GM23338 (cell line): ENCODE measurements around the gene TNIP1. TPM values are rescaled to one million over a fixed set of nuclear protein-coding genes. Genes with fewer than 3 reads are reported as not detected.

Experiments
- ATAC-seq: fragments of 200-7000 bp; cut with Tn5 transposase; 3 replicates; pipeline ENCODE4 v1.9.1; 2020
- DNase-seq: peaks from one replicate; pipeline ENCODE4 v3.0.0-alpha.2; 2015; ENCODE audit warnings: low spot score
- H2AFZ ChIP-seq: fragments of 200-600 bp; sonication (generic); 2 replicates; pipeline ENCODE4 v1.8.0; 2016; ENCODE audit warnings: antibody characterized with exemption, mild to moderate bottlenecking, moderate library complexity
- H3F3A ChIP-seq: fragments of 200-600 bp; sonication (generic); replicated peaks from 2 replicates; pipeline ENCODE4 v1.8.0; 2017; ENCODE audit warnings: antibody characterized with exemption, mixed run types, low read depth
- H3K27ac ChIP-seq: fragments of 200-600 bp; sonication (generic); 2 replicates; pipeline ENCODE4 v1.6.1; 2016; ENCODE audit warnings: low read depth
- H3K27me3 ChIP-seq: fragments of 200-600 bp; sonication (generic); 2 replicates; pipeline ENCODE4 v1.8.0; 2016; ENCODE audit warnings: mild to moderate bottlenecking, mixed run types, moderate library complexity; ENCODE audit not compliant: insufficient read depth
- H3K36me3 ChIP-seq: fragments of 200-600 bp; sonication (generic); 2 replicates; pipeline ENCODE4 v1.8.0; 2016; ENCODE audit warnings: mild to moderate bottlenecking; ENCODE audit not compliant: insufficient read depth
- H3K4me1 ChIP-seq: fragments of 200-600 bp; sonication (generic); 2 replicates; pipeline ENCODE4 v1.8.0; 2016; ENCODE audit warnings: mild to moderate bottlenecking, moderate library complexity; ENCODE audit not compliant: insufficient read depth
- H3K4me2 ChIP-seq: fragments of 200-600 bp; sonication (generic); 2 replicates; pipeline ENCODE4 v1.7.1; 2017; ENCODE audit warnings: mixed run types
- H3K4me3 ChIP-seq: fragments of 200-600 bp; sonication (generic); 2 replicates; pipeline ENCODE4 v1.6.1; 2016; ENCODE audit warnings: mixed run types
- H3K79me2 ChIP-seq: fragments of 200-600 bp; sonication (generic); replicated peaks from 2 replicates; pipeline ENCODE4 v1.8.0; 2017; ENCODE audit warnings: mild to moderate bottlenecking; ENCODE audit not compliant: insufficient read depth
- H3K9me2 ChIP-seq: fragments of 200-600 bp; sonication (generic); 2 replicates; pipeline ENCODE4 v1.8.0; 2017; ENCODE audit not compliant: insufficient read depth
- H4K20me1 ChIP-seq: fragments of 200-600 bp; sonication (generic); replicated peaks from 2 replicates; pipeline ENCODE4 v1.8.0; 2017; ENCODE audit warnings: mild to moderate bottlenecking; ENCODE audit not compliant: insufficient read depth
- H3K27ac Mint-ChIP-seq: 2 replicates; pipeline ENCODE4 v1.8.0; 2020; ENCODE audit warnings: inconsistent platforms, mild to moderate bottlenecking, moderate library complexity, mixed read lengths
- H3K27me3 Mint-ChIP-seq: 3 replicates; pipeline ENCODE4 v1.8.0; 2022; ENCODE audit warnings: low read depth, mild to moderate bottlenecking, moderate library complexity, mixed read lengths, inconsistent platforms; ENCODE audit not compliant: insufficient read depth, poor library complexity
- H3K36me3 Mint-ChIP-seq: 3 replicates; pipeline ENCODE4 v1.8.0; 2021; ENCODE audit warnings: low read depth, mild to moderate bottlenecking, inconsistent platforms, moderate library complexity, mixed read lengths
- H3K4me1 Mint-ChIP-seq: 3 replicates; pipeline ENCODE4 v1.8.0; 2020; ENCODE audit warnings: mild to moderate bottlenecking, inconsistent platforms, mixed read lengths
- H3K4me3 Mint-ChIP-seq: 3 replicates; pipeline ENCODE4 v1.8.0; 2021; ENCODE audit warnings: moderate library complexity, mild to moderate bottlenecking, inconsistent platforms, mixed read lengths
- H3K9me3 Mint-ChIP-seq: 3 replicates; pipeline ENCODE4 v1.8.0; 2020; ENCODE audit warnings: moderate library complexity, mild to moderate bottlenecking, inconsistent platforms, mixed read lengths
- EZH2 ChIP-seq: fragments of 200-600 bp; sonication (generic); IDR thresholded peaks from one replicate; pipeline ENCODE4 v1.8.0; 2017; ENCODE audit warnings: antibody characterized with exemption, mild to moderate bottlenecking, low read depth; ENCODE audit not compliant: unreplicated experiment
- EZH2phosphoT487 ChIP-seq: fragments of 200-600 bp; sonication (generic); IDR thresholded peaks from one replicate; pipeline ENCODE4 v1.8.1; 2018; ENCODE audit warnings: antibody characterized with exemption; ENCODE audit not compliant: unreplicated experiment
- NANOG ChIP-seq: IDR thresholded peaks from 2 replicates; pipeline ENCODE4 v1.6.1; 2016; ENCODE audit warnings: antibody characterized with exemption, borderline replicate concordance
- POLR2AphosphoS5 ChIP-seq: IDR thresholded peaks from 2 replicates; pipeline ENCODE4 v1.6.1; 2016; ENCODE audit warnings: antibody characterized with exemption, low read depth
- STAT1 ChIP-seq: IDR thresholded peaks from one replicate; pipeline ENCODE4 v1.6.1; 2016; ENCODE audit warnings: antibody characterized with exemption; ENCODE audit not compliant: unreplicated experiment
- ZNF114 ChIP-seq: fragments of 250-450 bp; sonication (Bioruptor Pico); IDR thresholded peaks from 2 replicates; pipeline ENCODE4 v1.5.0; 2020; ENCODE audit warnings: mild to moderate bottlenecking, moderate library complexity
- polyA plus RNA-seq: library from polyadenylated mRNA; unstranded; fragments of >200 nt; fragmentation: Nextera tagmentation; extraction: Ambion mirVana; gene quantifications from 2 replicates; pipeline ENCODE4 v1.2.1, GENCODE V29; 2016
- total RNA-seq: library from RNA; depleted of rRNA; stranded (reverse); fragments of >200 nt; shearing (Covaris generic); gene quantifications from 2 replicates; pipeline ENCODE4 v1.2.3, GENCODE V29; 2014
- TF ChIP-seq, protein P1 (sequence below): IDR thresholded peaks from 2 replicates; pipeline ENCODE4 v1.6.1; 2016; ENCODE audit warnings: antibody characterized with exemption
- TF ChIP-seq, protein P2 (sequence below): fragments of 250-450 bp; sonication (Bioruptor Pico); IDR thresholded peaks from 2 replicates; pipeline ENCODE4 v1.5.0; 2020; ENCODE audit warnings: mild to moderate bottlenecking, moderate library complexity
- TF ChIP-seq, protein P3 (sequence below): IDR thresholded peaks from one replicate; pipeline ENCODE4 v1.6.1; 2018; ENCODE audit warnings: antibody characterized with exemption; ENCODE audit not compliant: unreplicated experiment

Gene TNIP1
- total and polyA plus RNA-seq, 2 experiments from 2014 or later, result 10.3 to 29.6 TPM

DNA sequence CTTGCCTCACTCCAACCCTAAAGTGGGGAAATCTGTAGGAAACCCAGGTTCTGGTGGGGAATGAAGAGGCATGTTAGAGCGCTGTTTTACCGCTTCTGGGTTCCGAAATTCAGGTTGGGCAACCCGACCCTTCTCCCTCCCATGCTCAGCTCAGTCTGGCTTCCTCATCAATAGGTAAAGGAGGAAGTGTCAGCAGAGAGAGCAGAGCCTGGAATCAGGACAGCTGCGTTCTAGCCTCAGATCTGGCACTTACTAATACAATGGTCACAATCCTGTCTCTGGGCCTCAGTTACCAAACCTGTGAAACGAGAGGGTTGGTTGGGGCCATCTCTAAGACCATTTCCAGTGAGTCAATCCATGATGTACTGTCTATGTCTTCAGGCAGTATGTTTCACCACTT is 16.2 kb upstream of the TNIP1 start:
- H3K4me3 Mint-ChIP-seq, result no peak overlapping the region
- no peaks in the 10 kb centered on the region for H4K20me1 ChIP-seq
- DNase-seq, result no peak
- no peak overlapping the region for H3K4me2 ChIP-seq
- H3K9me2 ChIP-seq, result no peaks in the 10 kb centered on the region
- H3K36me3 ChIP-seq, result no peaks in the 10 kb centered on the region
- peaks cover 32% of the 10 kb centered on the region for H3K4me1 Mint-ChIP-seq
- no peak for TF ChIP-seq STAT1
- TF ChIP-seq, protein P1, sequence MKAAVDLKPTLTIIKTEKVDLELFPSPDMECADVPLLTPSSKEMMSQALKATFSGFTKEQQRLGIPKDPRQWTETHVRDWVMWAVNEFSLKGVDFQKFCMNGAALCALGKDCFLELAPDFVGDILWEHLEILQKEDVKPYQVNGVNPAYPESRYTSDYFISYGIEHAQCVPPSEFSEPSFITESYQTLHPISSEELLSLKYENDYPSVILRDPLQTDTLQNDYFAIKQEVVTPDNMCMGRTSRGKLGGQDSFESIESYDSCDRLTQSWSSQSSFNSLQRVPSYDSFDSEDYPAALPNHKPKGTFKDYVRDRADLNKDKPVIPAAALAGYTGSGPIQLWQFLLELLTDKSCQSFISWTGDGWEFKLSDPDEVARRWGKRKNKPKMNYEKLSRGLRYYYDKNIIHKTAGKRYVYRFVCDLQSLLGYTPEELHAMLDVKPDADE, result no peak
- H3K27ac Mint-ChIP-seq, result no peak overlapping the region
- ATAC-seq, result no peak
- no peaks in the 10 kb centered on the region for H3F3A ChIP-seq
- no peaks in the 10 kb centered on the region for H3K27me3 ChIP-seq
- H2AFZ ChIP-seq, result no peak overlapping the region
- peaks cover 3% of the 10 kb centered on the region for H3K27me3 Mint-ChIP-seq
- H3K79me2 ChIP-seq, result no peaks in the 10 kb centered on the region
- H3K4me1 ChIP-seq, result 0 out of 2 replicates have a peak, but pooled peaks cover 6% of the 10 kb centered on the region
- no peak overlapping the region for H3K27ac ChIP-seq
- no peaks in the 10 kb centered on the region; the same call in 2 of the 3 replicates for H3K9me3 Mint-ChIP-seq
- H3K36me3 Mint-ChIP-seq, result no peaks in the 10 kb centered on the region; the same call in 2 of the 3 replicates
- no peak overlapping the region for H3K4me3 ChIP-seq

DNA sequence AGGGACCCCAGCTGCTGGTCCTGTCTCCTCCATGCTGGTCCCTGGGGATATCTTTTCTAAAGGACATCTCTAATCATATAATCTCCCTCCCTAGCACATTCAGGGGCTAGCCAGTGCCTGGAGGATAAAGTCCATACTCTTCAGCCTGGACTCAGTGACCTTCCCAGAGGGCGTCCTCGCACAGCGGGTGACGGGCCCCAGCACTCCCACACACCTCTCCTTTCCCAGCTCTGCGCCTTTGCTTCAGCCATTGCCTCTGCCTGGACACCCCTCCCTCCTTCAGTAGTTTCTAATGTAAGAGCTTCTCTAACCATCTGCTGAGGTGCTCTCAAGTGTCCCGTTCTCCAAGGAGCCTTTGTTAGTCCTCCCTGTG is 15.2 kb upstream of the TNIP1 start:
- no peaks in the 10 kb centered on the region for H3F3A ChIP-seq
- H3K27ac Mint-ChIP-seq, result peak overlapping the region; percentile 3; the same call in 1 of the 2 replicates

More for the DNA sequence above, 15.2 kb upstream of the TNIP1 start:
- no peak for TF ChIP-seq POLR2AphosphoS5
- TF ChIP-seq STAT1, result no peak
- TF ChIP-seq NANOG, result no peak
- TF ChIP-seq, protein P2, sequence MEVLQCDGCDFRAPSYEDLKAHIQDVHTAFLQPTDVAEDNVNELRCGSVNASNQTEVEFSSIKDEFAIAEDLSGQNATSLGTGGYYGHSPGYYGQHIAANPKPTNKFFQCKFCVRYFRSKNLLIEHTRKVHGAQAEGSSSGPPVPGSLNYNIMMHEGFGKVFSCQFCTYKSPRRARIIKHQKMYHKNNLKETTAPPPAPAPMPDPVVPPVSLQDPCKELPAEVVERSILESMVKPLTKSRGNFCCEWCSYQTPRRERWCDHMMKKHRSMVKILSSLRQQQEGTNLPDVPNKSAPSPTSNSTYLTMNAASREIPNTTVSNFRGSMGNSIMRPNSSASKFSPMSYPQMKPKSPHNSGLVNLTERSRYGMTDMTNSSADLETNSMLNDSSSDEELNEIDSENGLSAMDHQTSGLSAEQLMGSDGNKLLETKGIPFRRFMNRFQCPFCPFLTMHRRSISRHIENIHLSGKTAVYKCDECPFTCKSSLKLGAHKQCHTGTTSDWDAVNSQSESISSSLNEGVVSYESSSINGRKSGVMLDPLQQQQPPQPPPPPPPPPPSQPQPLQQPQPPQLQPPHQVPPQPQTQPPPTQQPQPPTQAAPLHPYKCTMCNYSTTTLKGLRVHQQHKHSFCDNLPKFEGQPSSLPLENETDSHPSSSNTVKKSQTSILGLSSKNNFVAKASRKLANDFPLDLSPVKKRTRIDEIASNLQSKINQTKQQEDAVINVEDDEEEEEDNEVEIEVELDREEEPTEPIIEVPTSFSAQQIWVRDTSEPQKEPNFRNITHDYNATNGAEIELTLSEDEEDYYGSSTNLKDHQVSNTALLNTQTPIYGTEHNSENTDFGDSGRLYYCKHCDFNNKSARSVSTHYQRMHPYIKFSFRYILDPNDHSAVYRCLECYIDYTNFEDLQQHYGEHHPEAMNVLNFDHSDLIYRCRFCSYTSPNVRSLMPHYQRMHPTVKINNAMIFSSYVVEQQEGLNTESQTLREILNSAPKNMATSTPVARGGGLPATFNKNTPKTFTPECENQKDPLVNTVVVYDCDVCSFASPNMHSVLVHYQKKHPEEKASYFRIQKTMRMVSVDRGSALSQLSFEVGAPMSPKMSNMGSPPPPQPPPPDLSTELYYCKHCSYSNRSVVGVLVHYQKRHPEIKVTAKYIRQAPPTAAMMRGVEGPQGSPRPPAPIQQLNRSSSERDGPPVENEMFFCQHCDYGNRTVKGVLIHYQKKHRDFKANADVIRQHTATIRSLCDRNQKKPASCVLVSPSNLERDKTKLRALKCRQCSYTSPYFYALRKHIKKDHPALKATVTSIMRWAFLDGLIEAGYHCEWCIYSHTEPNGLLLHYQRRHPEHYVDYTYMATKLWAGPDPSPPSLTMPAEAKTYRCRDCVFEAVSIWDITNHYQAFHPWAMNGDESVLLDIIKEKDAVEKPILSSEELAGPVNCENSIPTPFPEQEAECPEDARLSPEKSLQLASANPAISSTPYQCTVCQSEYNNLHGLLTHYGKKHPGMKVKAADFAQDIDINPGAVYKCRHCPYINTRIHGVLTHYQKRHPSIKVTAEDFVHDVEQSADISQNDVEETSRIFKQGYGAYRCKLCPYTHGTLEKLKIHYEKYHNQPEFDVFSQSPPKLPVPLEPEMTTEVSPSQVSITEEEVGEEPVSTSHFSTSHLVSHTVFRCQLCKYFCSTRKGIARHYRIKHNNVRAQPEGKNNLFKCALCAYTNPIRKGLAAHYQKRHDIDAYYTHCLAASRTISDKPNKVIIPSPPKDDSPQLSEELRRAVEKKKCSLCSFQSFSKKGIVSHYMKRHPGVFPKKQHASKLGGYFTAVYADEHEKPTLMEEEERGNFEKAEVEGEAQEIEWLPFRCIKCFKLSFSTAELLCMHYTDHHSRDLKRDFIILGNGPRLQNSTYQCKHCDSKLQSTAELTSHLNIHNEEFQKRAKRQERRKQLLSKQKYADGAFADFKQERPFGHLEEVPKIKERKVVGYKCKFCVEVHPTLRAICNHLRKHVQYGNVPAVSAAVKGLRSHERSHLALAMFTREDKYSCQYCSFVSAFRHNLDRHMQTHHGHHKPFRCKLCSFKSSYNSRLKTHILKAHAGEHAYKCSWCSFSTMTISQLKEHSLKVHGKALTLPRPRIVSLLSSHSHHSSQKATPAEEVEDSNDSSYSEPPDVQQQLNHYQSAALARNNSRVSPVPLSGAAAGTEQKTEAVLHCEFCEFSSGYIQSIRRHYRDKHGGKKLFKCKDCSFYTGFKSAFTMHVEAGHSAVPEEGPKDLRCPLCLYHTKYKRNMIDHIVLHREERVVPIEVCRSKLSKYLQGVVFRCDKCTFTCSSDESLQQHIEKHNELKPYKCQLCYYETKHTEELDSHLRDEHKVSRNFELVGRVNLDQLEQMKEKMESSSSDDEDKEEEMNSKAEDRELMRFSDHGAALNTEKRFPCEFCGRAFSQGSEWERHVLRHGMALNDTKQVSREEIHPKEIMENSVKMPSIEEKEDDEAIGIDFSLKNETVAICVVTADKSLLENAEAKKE (CRISPR knock-in tag), result no peak
- TF ChIP-seq EZH2, result no peak
- TF ChIP-seq, protein P1, result no peak
- TF ChIP-seq, protein P3, sequence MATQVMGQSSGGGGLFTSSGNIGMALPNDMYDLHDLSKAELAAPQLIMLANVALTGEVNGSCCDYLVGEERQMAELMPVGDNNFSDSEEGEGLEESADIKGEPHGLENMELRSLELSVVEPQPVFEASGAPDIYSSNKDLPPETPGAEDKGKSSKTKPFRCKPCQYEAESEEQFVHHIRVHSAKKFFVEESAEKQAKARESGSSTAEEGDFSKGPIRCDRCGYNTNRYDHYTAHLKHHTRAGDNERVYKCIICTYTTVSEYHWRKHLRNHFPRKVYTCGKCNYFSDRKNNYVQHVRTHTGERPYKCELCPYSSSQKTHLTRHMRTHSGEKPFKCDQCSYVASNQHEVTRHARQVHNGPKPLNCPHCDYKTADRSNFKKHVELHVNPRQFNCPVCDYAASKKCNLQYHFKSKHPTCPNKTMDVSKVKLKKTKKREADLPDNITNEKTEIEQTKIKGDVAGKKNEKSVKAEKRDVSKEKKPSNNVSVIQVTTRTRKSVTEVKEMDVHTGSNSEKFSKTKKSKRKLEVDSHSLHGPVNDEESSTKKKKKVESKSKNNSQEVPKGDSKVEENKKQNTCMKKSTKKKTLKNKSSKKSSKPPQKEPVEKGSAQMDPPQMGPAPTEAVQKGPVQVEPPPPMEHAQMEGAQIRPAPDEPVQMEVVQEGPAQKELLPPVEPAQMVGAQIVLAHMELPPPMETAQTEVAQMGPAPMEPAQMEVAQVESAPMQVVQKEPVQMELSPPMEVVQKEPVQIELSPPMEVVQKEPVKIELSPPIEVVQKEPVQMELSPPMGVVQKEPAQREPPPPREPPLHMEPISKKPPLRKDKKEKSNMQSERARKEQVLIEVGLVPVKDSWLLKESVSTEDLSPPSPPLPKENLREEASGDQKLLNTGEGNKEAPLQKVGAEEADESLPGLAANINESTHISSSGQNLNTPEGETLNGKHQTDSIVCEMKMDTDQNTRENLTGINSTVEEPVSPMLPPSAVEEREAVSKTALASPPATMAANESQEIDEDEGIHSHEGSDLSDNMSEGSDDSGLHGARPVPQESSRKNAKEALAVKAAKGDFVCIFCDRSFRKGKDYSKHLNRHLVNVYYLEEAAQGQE, result no peak
- no peak for TF ChIP-seq ZNF114 (CRISPR knock-in tag)
- TF ChIP-seq EZH2phosphoT487, result no peak
- H3K36me3 ChIP-seq, result no peaks in the 10 kb centered on the region
- H3K27ac ChIP-seq, result no peak overlapping the region
- Mint-ChIP-seq H3K4me1 (peaks cover 32% of the 10 kb centered on the region), H3K9me3 (no peaks in the 10 kb centered on the region; the same call in 2 of the 3 replicates), H3K36me3 (no peaks in the 10 kb centered on the region; the same call in 2 of the 3 replicates), H3K4me3 (no peak overlapping the region), H3K27me3 (peaks cover 4% of the 10 kb centered on the region)
- no peak overlapping the region for H3K4me3 ChIP-seq
- no peak overlapping the region for H3K4me2 ChIP-seq
- DNase-seq, result no peak
- H4K20me1 ChIP-seq, result no peaks in the 10 kb centered on the region
- H3K79me2 ChIP-seq, result no peaks in the 10 kb centered on the region
- 0 out of 2 replicates have a peak, but pooled peaks cover 6% of the 10 kb centered on the region for H3K4me1 ChIP-seq
- no peaks in the 10 kb centered on the region for H3K27me3 ChIP-seq
- no peak overlapping the region for H2AFZ ChIP-seq
- ATAC-seq, result no peak
- H3K9me2 ChIP-seq, result no peaks in the 10 kb centered on the region
